HepG2 (cell line): Measurements from ENCODE around the gene ABCB6. TPM values are rescaled to one million over a fixed set of nuclear protein-coding genes. Genes with fewer than 3 reads are reported as not detected.

Source experiments
- AFF4 ChIP-seq: sonication (generic); formaldehyde crosslinking; IDR thresholded peaks from 2 replicates; pipeline ENCODE4 v1.4.0; 2020; ENCODE audit warnings: missing genetic modification reagents
- CBX2 ChIP-seq, 2 experiments: fragments of 200-600 bp in 1 of 2; sonication (generic); formaldehyde crosslinking in 1 of 2; IDR thresholded peaks; 2 replicates each; pipeline versions ENCODE4 v1.7.0 to v1.8.1; 2018 to 2022; ENCODE audit warnings: low read depth in 2 of 2, low read length in 1 of 2, mild to moderate bottlenecking in 1 of 2, missing genetic modification reagents in 1 of 2
- CREB3 ChIP-seq: sonication (generic); formaldehyde crosslinking; IDR thresholded peaks from 2 replicates; pipeline ENCODE4 v1.5.0; 2020; ENCODE audit warnings: missing genetic modification reagents
- GMEB2 ChIP-seq: IDR thresholded peaks from 2 replicates; pipeline ENCODE4 v1.6.1; 2016; ENCODE audit warnings: missing biosample characterization, missing genetic modification reagents, low read depth
- IKZF4 ChIP-seq: sonication (generic); formaldehyde crosslinking; IDR thresholded peaks from 2 replicates; pipeline ENCODE4 v1.5.1; 2020; ENCODE audit warnings: borderline replicate concordance, mild to moderate bottlenecking, low read depth, missing genetic modification reagents; ENCODE audit errors: not compliant biosample characterization
- MED1 ChIP-seq: sonication (generic); formaldehyde crosslinking; IDR thresholded peaks from 2 replicates; pipeline ENCODE4 v1.4.0; 2020; ENCODE audit warnings: missing genetic modification reagents
- SP4 ChIP-seq: sonication (generic); formaldehyde crosslinking; IDR thresholded peaks from 2 replicates; pipeline ENCODE4 v1.8.1; 2023; ENCODE audit warnings: mild to moderate bottlenecking, missing genetic modification reagents
- TEAD3 ChIP-seq: optimal IDR thresholded peaks from 2 replicates; pipeline ENCODE3; 2016; ENCODE audit warnings: borderline replicate concordance
- THRA ChIP-seq: sonication (generic); formaldehyde crosslinking; IDR thresholded peaks from 2 replicates; pipeline ENCODE4 v1.4.0; 2020; ENCODE audit warnings: missing genetic modification reagents, borderline replicate concordance
- ZFYVE20 ChIP-seq: sonication (generic); formaldehyde crosslinking; IDR thresholded peaks from 2 replicates; pipeline ENCODE4 v1.8.0; 2023; ENCODE audit warnings: low read depth, mild to moderate bottlenecking, moderate library complexity, missing genetic modification reagents, borderline replicate concordance
- ZNF121 ChIP-seq: sonication (generic); formaldehyde crosslinking; IDR thresholded peaks from 2 replicates; pipeline ENCODE4 v1.5.0; 2020; ENCODE audit warnings: mild to moderate bottlenecking, missing genetic modification reagents
- ZNF124 ChIP-seq: sonication (generic); formaldehyde crosslinking; IDR thresholded peaks from 2 replicates; pipeline ENCODE4 v1.4.0; 2020; ENCODE audit warnings: missing genetic modification reagents
- ZNF264 ChIP-seq: sonication (generic); formaldehyde crosslinking; IDR thresholded peaks from 2 replicates; pipeline ENCODE4 v1.4.0; 2020; ENCODE audit warnings: missing genetic modification reagents
- ZNF354B ChIP-seq: sonication (generic); formaldehyde crosslinking; IDR thresholded peaks from 2 replicates; pipeline ENCODE4 v1.8.0; 2022; ENCODE audit warnings: mild to moderate bottlenecking, missing genetic modification reagents
- ZNF414 ChIP-seq: sonication (generic); formaldehyde crosslinking; IDR thresholded peaks from 2 replicates; pipeline ENCODE4 v1.5.0; 2020; ENCODE audit warnings: missing genetic modification reagents
- ZNF556 ChIP-seq: sonication (generic); formaldehyde crosslinking; IDR thresholded peaks from 2 replicates; pipeline ENCODE4 v1.4.0; 2020; ENCODE audit warnings: mild to moderate bottlenecking, missing genetic modification reagents, borderline replicate concordance
- ZNF776 ChIP-seq: sonication (generic); formaldehyde crosslinking; IDR thresholded peaks from 2 replicates; pipeline ENCODE4 v1.4.0; 2020; ENCODE audit warnings: mild to moderate bottlenecking, missing genetic modification reagents
- polyA plus RNA-seq, 8 experiments: library from polyadenylated mRNA; depleted of rRNA in 3 of 8; stranded (reverse) in 7 of 8; unstranded in 1 of 8; fragments of >200 nt; fragmentation: Illumina TruSeq in 4 of 8; extraction: Trizol in 4 of 8; gene quantifications; 2 replicates each; pipeline versions ENCODE4 v1.2.1 to v1.2.3, GENCODE V29; 2011 to 2016; ENCODE audit warnings: low read depth in 4 of 8, missing spikeins in 1 of 8, mixed read lengths in 1 of 8; ENCODE audit not compliant: insufficient read depth in 1 of 8
- total RNA-seq, 5 experiments: library from RNA; depleted of rRNA; stranded (reverse); fragments of >200 nt; fragmentation: Illumina TruSeq; extraction: Trizol; gene quantifications; 2 replicates each; pipeline ENCODE4 v1.2.3, GENCODE V29; 2016; ENCODE audit warnings: low read depth in 1 of 5

ABCB6 gene
- total and polyA plus RNA-seq, 2 of the 13 experiments (the other 11 are each of a cell fraction or from before 2014, with no cell fraction given), result 91.1 to 137 TPM

- TF ChIP-seq IKZF4 (CRISPR knock-in tag), result no peak
- TF ChIP-seq ZNF354B (CRISPR knock-in tag), result no peak
- 0 out of 2 replicates have a peak, but pooled peaks have one; percentile 10 for TF ChIP-seq ZNF124 (CRISPR knock-in tag)
- no peak for TF ChIP-seq GMEB2 (CRISPR knock-in tag)
- no peak; the same call in 1 of the 2 replicates for TF ChIP-seq AFF4
- TF ChIP-seq TEAD3 (CRISPR knock-in tag), result peak; percentile 33
- TF ChIP-seq ZFYVE20 (CRISPR knock-in tag), result no peak
- no peak for TF ChIP-seq ZNF121 (CRISPR knock-in tag)
- TF ChIP-seq THRA, result peak; percentile 39
- TF ChIP-seq ZNF556 (CRISPR knock-in tag), result peak; percentile 91
- TF ChIP-seq CREB3 (CRISPR knock-in tag), result no peak
- peak; percentile 80 for TF ChIP-seq MED1 (CRISPR knock-in tag)
- peak; percentile 32; the same call in 1 of the 2 replicates for TF ChIP-seq SP4 (CRISPR knock-in tag)
- 0 out of 2 replicates have a peak, but pooled peaks have one; percentile 22 for TF ChIP-seq ZNF264 (CRISPR knock-in tag)
- TF ChIP-seq CBX2 (IDR thresholded peaks at IDR 0.05; ENCODE audit: low read depth, low read length), result no peak
- no peak for TF ChIP-seq CBX2 (CRISPR knock-in tag; IDR thresholded peaks at IDR 0.05; ENCODE audit: low read depth)
- TF ChIP-seq ZNF776 (CRISPR knock-in tag), result no peak
- peak; percentile 58; the same call in 1 of the 2 replicates for TF ChIP-seq ZNF414 (CRISPR knock-in tag)
These were observed 30.6 kb upstream of the ABCB6 start (continued) for GRCh38 chr2:219249203-219249980.
